GM12874 (cell line): ENCODE results near the gene PARP8.

Experiments used
- TF ChIP-seq, protein P1 (sequence below): IDR thresholded peaks from 2 replicates; pipeline ENCODE4 v1.5.1; 2011; ENCODE audit warnings: low read depth, mild to moderate bottlenecking, control low read depth, low read length, moderate library complexity; ENCODE audit not compliant: insufficient read depth

PARP8 gene

GRCh38 chr5:50878470-50878869 is 212.0 kb downstream of the PARP8 start:
- TF ChIP-seq, protein P1, sequence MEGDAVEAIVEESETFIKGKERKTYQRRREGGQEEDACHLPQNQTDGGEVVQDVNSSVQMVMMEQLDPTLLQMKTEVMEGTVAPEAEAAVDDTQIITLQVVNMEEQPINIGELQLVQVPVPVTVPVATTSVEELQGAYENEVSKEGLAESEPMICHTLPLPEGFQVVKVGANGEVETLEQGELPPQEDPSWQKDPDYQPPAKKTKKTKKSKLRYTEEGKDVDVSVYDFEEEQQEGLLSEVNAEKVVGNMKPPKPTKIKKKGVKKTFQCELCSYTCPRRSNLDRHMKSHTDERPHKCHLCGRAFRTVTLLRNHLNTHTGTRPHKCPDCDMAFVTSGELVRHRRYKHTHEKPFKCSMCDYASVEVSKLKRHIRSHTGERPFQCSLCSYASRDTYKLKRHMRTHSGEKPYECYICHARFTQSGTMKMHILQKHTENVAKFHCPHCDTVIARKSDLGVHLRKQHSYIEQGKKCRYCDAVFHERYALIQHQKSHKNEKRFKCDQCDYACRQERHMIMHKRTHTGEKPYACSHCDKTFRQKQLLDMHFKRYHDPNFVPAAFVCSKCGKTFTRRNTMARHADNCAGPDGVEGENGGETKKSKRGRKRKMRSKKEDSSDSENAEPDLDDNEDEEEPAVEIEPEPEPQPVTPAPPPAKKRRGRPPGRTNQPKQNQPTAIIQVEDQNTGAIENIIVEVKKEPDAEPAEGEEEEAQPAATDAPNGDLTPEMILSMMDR, result no peak

DNA sequence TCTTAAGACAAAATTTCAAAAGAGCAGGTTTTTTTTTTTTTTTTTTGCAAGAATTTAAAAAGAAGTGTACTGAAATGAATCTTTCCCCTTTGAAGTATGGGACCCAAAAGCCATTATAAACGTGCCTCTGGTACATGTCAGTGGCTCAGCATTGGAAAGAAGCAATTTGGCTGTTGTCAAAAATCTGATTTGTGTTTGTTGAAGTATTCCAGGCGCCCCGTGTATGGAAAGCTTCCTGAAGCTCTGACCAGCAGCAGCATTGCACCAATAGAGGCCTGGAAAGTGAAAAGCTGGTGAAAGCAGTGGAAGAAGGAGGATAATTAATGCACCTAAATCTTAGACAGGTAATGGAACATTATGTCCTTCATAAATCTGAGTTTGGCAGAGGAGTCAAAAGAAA is 215.0 kb downstream of the PARP8 start:
- TF ChIP-seq, protein P1, result no peak

GRCh38 chr5:50886657-50887345 is 220.4 kb downstream of the PARP8 start:
- TF ChIP-seq, protein P1, result no peak

GRCh38 chr5:50887889-50888633 is 221.6 kb downstream of the PARP8 start:
- TF ChIP-seq, protein P1, result no peak

DNA sequence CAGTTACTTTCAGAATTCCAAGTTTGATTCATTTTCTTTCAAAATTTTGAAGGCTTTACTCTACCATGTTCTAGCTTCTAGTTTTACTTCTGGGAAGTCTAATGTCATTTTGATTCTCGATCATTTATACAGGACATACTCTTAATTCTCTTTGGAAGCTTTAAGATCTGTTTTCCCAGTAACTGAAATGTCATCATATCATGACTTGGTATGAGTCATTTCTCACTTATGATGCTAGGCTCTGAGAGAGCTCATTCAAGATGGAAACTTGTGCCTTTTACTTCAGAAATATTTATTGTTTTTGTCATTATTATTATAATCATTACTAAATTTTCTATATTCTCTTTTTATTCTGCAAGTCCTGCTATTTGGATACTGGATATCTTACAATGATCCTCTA is 222.3 kb downstream of the PARP8 start:
- TF ChIP-seq, protein P1, result no peak

DNA sequence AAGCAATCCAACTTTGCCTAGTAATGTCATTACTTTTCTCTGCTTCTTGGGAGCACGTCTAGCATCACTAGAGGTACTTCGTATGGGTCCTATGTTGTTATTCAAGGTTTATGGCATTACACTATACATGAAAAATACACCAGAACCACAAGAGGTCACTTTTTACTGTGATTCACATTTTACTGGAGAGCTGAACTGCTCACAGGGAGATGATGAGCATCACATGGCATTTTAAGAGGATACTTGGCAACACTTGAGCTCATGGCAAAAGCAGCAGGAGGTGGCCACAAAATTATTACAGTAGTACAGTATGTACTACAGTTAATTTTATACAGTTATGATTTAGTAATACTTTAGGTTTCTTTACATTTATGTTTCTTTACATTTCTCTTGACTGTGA is 223.4 kb downstream of the PARP8 start:
- TF ChIP-seq, protein P1, result no peak
